ENCODE data around the gene RAB27A.

RAB27A gene

GRCh38 chr15:55279100-55279745 is 10.4 kb downstream of the RAB27A start:
- TF ChIP-seq TAF1 (IDR thresholded peaks at IDR 0.05; ENCODE audit: low read depth) = no peak
- TF ChIP-seq EP300 (IDR thresholded peaks at IDR 0.05; ENCODE audit: borderline replicate concordance) = no peak
- no peak for TF ChIP-seq YY1 (IDR thresholded peaks at IDR 0.05; ENCODE audit: low read depth)
- TF ChIP-seq TCF12 (IDR thresholded peaks at IDR 0.05; ENCODE audit: low read depth) = no peak
- no peak for TF ChIP-seq FOXM1 (IDR thresholded peaks at IDR 0.05; ENCODE audit: borderline replicate concordance, low read depth)
- TF ChIP-seq CREB1 (IDR thresholded peaks at IDR 0.05; ENCODE audit: low read depth) = no peak
- TF ChIP-seq TEAD4 (IDR thresholded peaks at IDR 0.05) = no peak
- TF ChIP-seq NFIC (IDR thresholded peaks at IDR 0.05) = no peak
- TF ChIP-seq USF1 (IDR thresholded peaks at IDR 0.05) = no peak
- no peak for TF ChIP-seq RAD21 (IDR thresholded peaks at IDR 0.05; ENCODE audit: low read depth)
- no peak for TF ChIP-seq CEBPB (IDR thresholded peaks at IDR 0.05)
- no peak for TF ChIP-seq EGR1 (IDR thresholded peaks at IDR 0.05)
- no peak for TF ChIP-seq REST (IDR thresholded peaks at IDR 0.05; ENCODE audit: low read depth)
- TF ChIP-seq, protein P1, sequence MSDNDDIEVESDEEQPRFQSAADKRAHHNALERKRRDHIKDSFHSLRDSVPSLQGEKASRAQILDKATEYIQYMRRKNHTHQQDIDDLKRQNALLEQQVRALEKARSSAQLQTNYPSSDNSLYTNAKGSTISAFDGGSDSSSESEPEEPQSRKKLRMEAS (IDR thresholded peaks at IDR 0.05) = no peak
- TF ChIP-seq ZBTB7A (IDR thresholded peaks at IDR 0.05; ENCODE audit: low read depth) = no peak

- no peak for TF ChIP-seq EGR1 (IDR thresholded peaks at IDR 0.05)
- no peak for TF ChIP-seq CREB1 (IDR thresholded peaks at IDR 0.05; ENCODE audit: low read depth)
- no peak for TF ChIP-seq TCF12 (IDR thresholded peaks at IDR 0.05; ENCODE audit: low read depth)
- no peak for TF ChIP-seq RAD21 (IDR thresholded peaks at IDR 0.05; ENCODE audit: low read depth)
- no peak for TF ChIP-seq TAF1 (IDR thresholded peaks at IDR 0.05; ENCODE audit: low read depth)
- TF ChIP-seq USF1 (IDR thresholded peaks at IDR 0.05) = no peak
- TF ChIP-seq EP300 (IDR thresholded peaks at IDR 0.05; ENCODE audit: borderline replicate concordance) = no peak
- TF ChIP-seq CEBPB (IDR thresholded peaks at IDR 0.05) = no peak
- no peak for TF ChIP-seq TEAD4 (IDR thresholded peaks at IDR 0.05)
- TF ChIP-seq REST (IDR thresholded peaks at IDR 0.05; ENCODE audit: low read depth) = no peak
- TF ChIP-seq ZBTB7A (IDR thresholded peaks at IDR 0.05; ENCODE audit: low read depth) = no peak
- no peak for TF ChIP-seq FOXM1 (IDR thresholded peaks at IDR 0.05; ENCODE audit: borderline replicate concordance, low read depth)
Observed at GRCh38 chr15:55277715-55278114, 11.9 kb downstream of the RAB27A start.

DNA sequence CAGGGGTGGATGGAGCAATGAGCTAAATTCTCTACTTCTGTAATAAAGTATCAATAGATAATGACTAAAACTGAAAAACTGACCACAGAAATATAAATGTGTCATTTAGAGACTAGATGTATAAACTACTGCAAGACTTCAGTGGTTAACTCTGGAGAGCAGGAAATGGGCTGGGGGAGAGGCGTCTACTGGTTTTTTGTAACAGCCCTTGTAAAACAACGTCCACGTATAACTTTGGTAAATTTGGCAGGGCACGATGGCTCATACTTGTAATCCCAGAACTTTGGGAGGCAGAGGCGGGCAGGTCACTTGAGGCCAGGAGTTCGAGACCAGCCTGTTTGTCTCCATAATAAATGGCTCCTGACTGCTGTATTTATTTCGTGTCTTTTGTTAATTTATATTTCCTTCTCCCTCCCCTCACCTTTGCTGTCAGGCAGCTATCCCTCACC is 12.5 kb downstream of the RAB27A start:
- TF ChIP-seq USF1 (IDR thresholded peaks at IDR 0.05) (no peak), REST (IDR thresholded peaks at IDR 0.05; ENCODE audit: low read depth) (no peak), CREB1 (IDR thresholded peaks at IDR 0.05; ENCODE audit: low read depth) (no peak), TAF1 (IDR thresholded peaks at IDR 0.05; ENCODE audit: low read depth) (no peak), TEAD4 (IDR thresholded peaks at IDR 0.05) (no peak), CEBPB (IDR thresholded peaks at IDR 0.05) (no peak), FOXM1 (IDR thresholded peaks at IDR 0.05; ENCODE audit: borderline replicate concordance, low read depth) (no peak), YY1 (IDR thresholded peaks at IDR 0.05; ENCODE audit: low read depth) (no peak), ZBTB7A (IDR thresholded peaks at IDR 0.05; ENCODE audit: low read depth) (no peak), TCF12 (IDR thresholded peaks at IDR 0.05; ENCODE audit: low read depth) (no peak), RAD21 (IDR thresholded peaks at IDR 0.05; ENCODE audit: low read depth) (no peak), EP300 (IDR thresholded peaks at IDR 0.05; ENCODE audit: borderline replicate concordance) (no peak), NFIC (IDR thresholded peaks at IDR 0.05) (no peak)
- TF ChIP-seq, protein P1 (IDR thresholded peaks at IDR 0.05) = no peak
